K562 (cell line): ENCODE measurements around the gene ADCY4. TPM values are rescaled to one million over a fixed set of nuclear protein-coding genes. Genes with fewer than 3 reads are reported as not detected.
"Not testable (repeated sequence)": the region's sequence is repeated elsewhere in the genome, so short reads cannot be mapped to it uniquely, and the experiment has no call there.

Experiments
- ATAC-seq: fragments of 200-7000 bp; cut with Tn5 transposase; 3 replicates; pipeline ENCODE4 v1.9.1; 2020; ENCODE audit warnings: moderate library complexity
- BruUV-seq: library from RNA; stranded (reverse); fragments of 400-500 nt; replicated peaks from 2 replicates; lab custom pipeline; 2021; lab: Mats Ljungman, UMichigan
- CTCF ChIA-PET: fragments of 300-600 bp; formaldehyde crosslinking; extraction: SDS; loops from one replicate; lab custom pipeline; 2021; ENCODE audit warnings: low intra/inter-chr PET ratio; lab: Yijun Ruan, JAX
- POLR2A ChIA-PET: fragments of 300-600, 350-650 bp; sonication (Branson Sonifier 250); formaldehyde crosslinking; extraction: SDS; loops from one replicate; lab custom pipeline; 2021; ENCODE audit warnings: antibody characterized with exemption, inconsistent platforms; lab: Yijun Ruan, JAX
- DNase-seq, 4 experiments: peaks; one replicate each; pipeline versions ENCODE4 v3.0.0 to v3.0.0-alpha.2; 2011 to 2018; ENCODE audit warnings: low spot score in 3 of 4, mixed read lengths in 3 of 4; ENCODE audit errors: extremely low read depth in 1 of 4
- FAIRE-seq: peaks from 2 replicates; lab custom pipeline; 2011; peaks lifted over from hg19 to GRCh38; lab: Jason Lieb, UNC
- H2AFZ ChIP-seq: 2 replicates; pipeline ENCODE4 v1.6.0; 2011; ENCODE audit warnings: low read depth, low read length, control low read depth, inconsistent platforms
- H3K27ac ChIP-seq: fragments of 200-600 bp; 3 replicates; pipeline ENCODE4 v1.8.0; 2011; ENCODE audit warnings: low read depth, mild to moderate bottlenecking, control low read depth, inconsistent platforms, low read length, moderate library complexity, mixed read lengths; ENCODE audit errors: extremely low read depth
- H3K27me3 ChIP-seq, 2 experiments: fragments of 300-600 bp in 1 of 2; 2 replicates in 1 of 2; 3 replicates in 1 of 2; pipeline versions ENCODE4 v1.6.0 to v1.8.0; 2011; ENCODE audit warnings: inconsistent platforms in 2 of 2, low read length in 2 of 2, mild to moderate bottlenecking in 1 of 2, mixed read lengths in 1 of 2, moderate library complexity in 1 of 2; ENCODE audit not compliant: control insufficient read depth in 2 of 2, insufficient read depth in 2 of 2
- H3K36me3 ChIP-seq: fragments of 300-600 bp; 3 replicates; pipeline ENCODE4 v1.8.0; 2011; ENCODE audit warnings: mild to moderate bottlenecking, low read length, inconsistent platforms; ENCODE audit not compliant: control insufficient read depth, insufficient read depth
- H3K4me1 ChIP-seq, 2 experiments: fragments of 200-600 bp in 1 of 2; replicated peaks in 1 of 2; 2 replicates in 1 of 2; 3 replicates in 1 of 2; pipeline versions ENCODE4 v1.5.1 to v1.8.0; 2011; ENCODE audit warnings: inconsistent platforms in 2 of 2, low read length in 2 of 2, mild to moderate bottlenecking in 1 of 2, mixed read lengths in 1 of 2, moderate library complexity in 1 of 2; ENCODE audit not compliant: control insufficient read depth in 2 of 2, insufficient read depth in 2 of 2
- H3K4me2 ChIP-seq: 2 replicates; pipeline ENCODE4 v1.6.1; 2011; ENCODE audit warnings: low read length, control low read depth, inconsistent platforms, mixed read lengths; ENCODE audit not compliant: insufficient read depth
- H3K4me3 ChIP-seq: fragments of 200-600 bp; sonication (generic), shearing (Covaris generic); 2 replicates; pipeline ENCODE4 v1.5.1; 2016; ENCODE audit warnings: control low read depth, inconsistent platforms
- H3K79me2 ChIP-seq: fragments of 200-600 bp; 3 replicates; pipeline ENCODE4 v1.8.0; 2011; ENCODE audit warnings: low read length, inconsistent platforms; ENCODE audit not compliant: control insufficient read depth, insufficient read depth
- H3K9ac ChIP-seq, 2 experiments: 2 replicates each; pipeline versions ENCODE4 v1.6.0 to v1.6.1; 2011; ENCODE audit warnings: low read depth in 2 of 2, low read length in 2 of 2, control low read depth in 1 of 2, inconsistent platforms in 1 of 2, mild to moderate bottlenecking in 1 of 2, mixed read lengths in 1 of 2; ENCODE audit not compliant: insufficient read depth in 1 of 2
- H3K9me1 ChIP-seq: one replicate; pipeline ENCODE4 v1.6.0; 2011; ENCODE audit warnings: inconsistent platforms, mild to moderate bottlenecking, low read length, moderate library complexity; ENCODE audit not compliant: control insufficient read depth, insufficient read depth
- H3K9me3 ChIP-seq: replicated peaks from 2 replicates; pipeline ENCODE4 v1.5.1; 2011; ENCODE audit warnings: low read depth, low read length, inconsistent platforms; ENCODE audit not compliant: control insufficient read depth, insufficient read depth
- H4K20me1 ChIP-seq: replicated peaks from 2 replicates; pipeline ENCODE4 v1.6.1; 2011; ENCODE audit warnings: low read length, inconsistent platforms, mixed read lengths; ENCODE audit not compliant: control insufficient read depth, insufficient read depth
- RBM25 ChIP-seq: fragments of 200-400 bp; formaldehyde crosslinking; IDR thresholded peaks from 2 replicates; pipeline ENCODE4 v1.6.1; 2018; ENCODE audit warnings: low read length, low read depth, moderate library complexity; ENCODE audit not compliant: severe bottlenecking
- RFX7 ChIP-seq: fragments of 250-450 bp; sonication (Bioruptor Pico); IDR thresholded peaks from 2 replicates; pipeline ENCODE4 v1.5.1; 2021; ENCODE audit warnings: mild to moderate bottlenecking
- WGBS: fragments of 100-300 bp; shearing (Covaris generic); methylation state at CpG from one replicate; pipeline ENCODE4 v1.1.6; 2016; ENCODE audit warnings: low coverage, mixed read lengths; ENCODE audit not compliant: insufficient coverage; ENCODE audit errors: missing lambda C conversion rate; 5-methylcytosine and 5-hydroxymethylcytosine counted together
- in situ Hi-C: fragments of 300-500 bp; cut with MboI; formaldehyde crosslinking; loops from 4 replicates; pipeline ENCODE4 v1.15.0; 2018; ENCODE audit warnings: inconsistent platforms, mixed read lengths
- intact Hi-C: fragments of 100-400 bp; cut with micrococcal nuclease; formaldehyde crosslinking; loops from 2 replicates; pipeline ENCODE4 v1.14.2; 2022
- polyA plus RNA-seq, 8 experiments: library from polyadenylated mRNA; depleted of rRNA in 4 of 8; stranded (reverse) in 5 of 8; unstranded in 3 of 8; fragments of >200 nt; fragmentation: Nextera tagmentation in 2 of 8; fragmentation: Illumina TruSeq in 1 of 8; extraction: Ambion mirVana in 2 of 8; extraction: Trizol in 1 of 8; gene quantifications; 2 replicates each; pipeline versions ENCODE4 v1.2.1 to v1.2.3, GENCODE V29; 2011 to 2014; ENCODE audit warnings: inconsistent platforms in 1 of 8, missing spikeins in 1 of 8
- total RNA-seq, 7 experiments: library from RNA; depleted of rRNA in 6 of 7; stranded (reverse); fragments of >200 nt in 6 of 7; fragmentation: Illumina TruSeq in 2 of 7; extraction: Trizol in 2 of 7; gene quantifications; 2 replicates each; pipeline versions ENCODE4 v1.2.1 to v1.2.3, GENCODE V29; 2011 to 2021; ENCODE audit warnings: low replicate concordance in 1 of 7

ADCY4 gene
- total and polyA plus RNA-seq, 9 of the 15 experiments (the other 6 are each of a cell fraction or from before 2014, with no cell fraction given) = 0.04 to 0.31 (median 0.15) TPM; not detected in 2

DNA sequence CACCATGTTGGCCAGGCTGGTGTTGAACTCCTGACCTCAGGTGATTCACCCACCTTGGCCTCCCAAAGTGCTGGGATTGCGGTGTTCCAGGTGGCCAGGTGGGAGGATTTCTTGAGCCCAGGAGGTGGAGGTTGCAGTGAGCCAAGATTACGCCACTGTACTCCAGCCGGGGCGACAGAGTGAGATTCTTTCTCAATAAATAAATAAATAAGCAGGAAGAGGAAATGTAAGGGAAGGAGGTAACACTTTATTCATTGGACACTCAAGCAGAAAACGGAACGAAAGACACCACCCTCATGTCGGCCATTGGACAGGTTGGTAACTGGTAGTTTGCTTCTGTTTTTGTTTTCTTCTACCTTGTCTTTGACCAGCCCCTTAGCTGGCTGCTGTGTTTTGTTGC lies 20.1 kb upstream of the ADCY4 start:
- Histone ChIP-seq H3K27me3 (no peaks in the 10 kb centered on the region; a peak in 1 of 5 replicates), H3K9me1 (no peaks in the 10 kb centered on the region), H4K20me1 (no peaks in the 10 kb centered on the region), H3K4me2 (no peak overlapping the region), H3K9me3 (no peaks in the 10 kb centered on the region; the same call in 1 of the 2 replicates), H3K79me2 (no peaks in the 10 kb centered on the region), H3K9ac (no peak overlapping the region), H3K36me3 (no peaks in the 10 kb centered on the region), H3K4me1 (peaks cover 0 to 3% of the 10 kb centered on the region in 2 experiments; a peak in 3 of 5 replicates), H3K27ac (no peak overlapping the region), H2AFZ (peak overlapping the region; percentile 24; the same call in 1 of the 2 replicates), H3K4me3 (no peak overlapping the region)
- ATAC-seq (no peak), FAIRE-seq (no peak), DNase-seq (no peak)
- in situ Hi-C loops (no loop called here), intact Hi-C loops (no loop called here)
- no peak for TF ChIP-seq RFX7
- WGBS = 34% methylated on average over 6 of the region's 7 CpGs
- BruUV-seq = no TSS peak
- POLR2A ChIA-PET = interaction anchor here (0.7 kb wide), 1 partner anchor 11 kb away, joined by 3 read pairs; no protein-coding TSS in a partner anchor
- CTCF ChIA-PET = no interaction called here

DNA sequence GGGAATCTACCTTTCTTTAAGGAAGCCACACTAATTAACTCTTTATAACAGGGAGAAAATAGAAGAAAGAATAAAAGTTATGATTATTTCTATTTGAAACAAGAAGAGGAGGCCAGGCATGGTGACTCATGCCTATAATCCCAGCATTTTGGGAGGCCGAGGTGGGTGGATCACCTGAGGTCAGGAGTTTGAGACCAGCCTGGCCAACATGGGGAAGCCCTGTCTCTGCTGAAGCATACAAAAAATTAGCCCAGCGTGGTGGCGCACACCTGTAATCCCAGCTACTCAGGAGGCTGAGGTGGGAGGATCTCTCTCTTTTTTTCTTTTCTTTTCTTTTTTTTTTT lies 19.6 kb upstream of the ADCY4 start:
- H3K9ac ChIP-seq, H4K20me1 ChIP-seq, ATAC-seq, H2AFZ ChIP-seq, intact Hi-C loops, in situ Hi-C loops, H3K4me3 ChIP-seq, H3K4me2 ChIP-seq, FAIRE-seq, CTCF ChIA-PET, H3K4me1 ChIP-seq, DNase-seq, H3K27me3 ChIP-seq, H3K79me2 ChIP-seq, POLR2A ChIA-PET, H3K27ac ChIP-seq, H3K9me1 ChIP-seq, BruUV-seq, H3K36me3 ChIP-seq, H3K9me3 ChIP-seq: not testable (repeated sequence)
- TF ChIP-seq RBM25 = peak; percentile 17
- WGBS = 7% methylated on average over 1 of the region's 3 CpGs
